HEK293 (cell line): ENCODE data around the gene AXIN1.

Experiments used
- GFI1B ChIP-seq: fragments of 450-650 bp; formaldehyde crosslinking; IDR thresholded peaks from 2 replicates; pipeline ENCODE4 v1.5.1; 2016; ENCODE audit warnings: missing biosample characterization, missing genetic modification characterization
- ZBTB8A ChIP-seq: fragments of 450-650 bp; formaldehyde crosslinking; IDR thresholded peaks from 2 replicates; pipeline ENCODE4 v1.5.1; 2016; ENCODE audit warnings: missing biosample characterization, missing genetic modification characterization
- ZNF274 ChIP-seq, 2 experiments: fragments of 200-500 bp in 1 of 2; fragments of 450-650 bp in 1 of 2; sonication (Bioruptor generic) in 1 of 2; formaldehyde crosslinking in 1 of 2; IDR thresholded peaks; 2 replicates each; pipeline versions ENCODE4 v1.5.1 to v1.6.1; 2014 to 2016; ENCODE audit warnings: borderline replicate concordance in 1 of 2, inconsistent platforms in 1 of 2, low read length in 1 of 2, missing biosample characterization in 1 of 2, missing genetic modification characterization in 1 of 2
- ZNF391 ChIP-seq: fragments of 450-650 bp; formaldehyde crosslinking; IDR thresholded peaks from 2 replicates; pipeline ENCODE4 v1.5.1; 2016; ENCODE audit warnings: low read depth, missing biosample characterization, missing genetic modification characterization, borderline replicate concordance
- ZNF558 ChIP-seq: fragments of 450-650 bp; formaldehyde crosslinking; IDR thresholded peaks from 2 replicates; pipeline ENCODE4 v1.5.1; 2016; ENCODE audit warnings: missing biosample characterization, missing genetic modification characterization
- ZNF561 ChIP-seq: fragments of 450-650 bp; IDR thresholded peaks from 2 replicates; pipeline ENCODE4 v1.5.1; 2018; ENCODE audit warnings: missing biosample characterization, missing genetic modification characterization, borderline replicate concordance
- TF ChIP-seq, protein P1 (sequence below): fragments of 450-650 bp; formaldehyde crosslinking; IDR thresholded peaks from 2 replicates; pipeline ENCODE4 v1.5.1; 2016; ENCODE audit warnings: missing biosample characterization, missing genetic modification characterization
- TF ChIP-seq, protein P2 (sequence below): fragments of 450-650 bp; formaldehyde crosslinking; IDR thresholded peaks from 2 replicates; pipeline ENCODE4 v1.5.1; 2016; ENCODE audit warnings: missing biosample characterization, missing genetic modification characterization
- TF ChIP-seq, protein P3 (sequence below): fragments of 450-650 bp; formaldehyde crosslinking; IDR thresholded peaks from 2 replicates; pipeline ENCODE4 v1.5.1; 2016; ENCODE audit warnings: missing biosample characterization, missing genetic modification characterization
- TF ChIP-seq, protein P4 (sequence below): fragments of 450-650 bp; formaldehyde crosslinking; IDR thresholded peaks from 2 replicates; pipeline ENCODE4 v1.5.1; 2016; ENCODE audit warnings: missing biosample characterization, missing genetic modification characterization
- TF ChIP-seq, protein P5 (sequence below): fragments of 450-650 bp; formaldehyde crosslinking; IDR thresholded peaks from 2 replicates; pipeline ENCODE4 v1.5.1; 2016; ENCODE audit warnings: missing biosample characterization, missing genetic modification characterization

DNA sequence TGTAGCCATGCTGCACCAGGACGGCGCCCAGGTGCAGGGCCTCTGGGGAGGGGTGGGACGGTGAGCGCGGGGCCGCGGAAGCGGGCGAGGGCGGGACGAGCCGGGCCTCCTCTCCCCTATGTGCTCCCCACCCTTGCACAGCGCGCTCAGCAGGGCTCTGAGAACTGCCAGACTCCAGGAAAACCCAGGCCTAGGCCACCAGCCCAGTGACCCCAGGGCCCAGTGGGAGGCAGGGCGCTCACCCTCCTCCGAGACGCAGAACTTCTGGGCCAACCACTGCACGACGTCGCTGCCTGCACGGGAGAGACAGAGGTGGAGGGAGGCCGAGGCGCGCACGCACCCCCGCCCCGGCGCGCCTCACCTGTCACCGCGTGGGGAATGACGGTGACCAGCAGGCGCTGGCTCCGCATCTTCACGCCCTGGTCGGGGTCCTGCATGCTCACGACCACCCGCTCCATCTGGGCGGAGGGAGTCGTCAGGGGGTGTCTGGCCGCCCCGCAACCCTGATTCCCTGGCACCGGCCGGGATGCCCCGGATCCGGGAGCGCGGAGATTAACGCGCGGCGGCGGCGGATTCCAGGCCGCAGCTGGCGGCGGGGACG lies 77.4 kb downstream of the AXIN1 start:
- TF ChIP-seq ZNF558 (tag by site-specific recombination) (no peak), ZNF274 (IDR thresholded peaks at IDR 0.05; ENCODE audit: low read length) (no peak), ZNF274 (tag by site-specific recombination; IDR thresholded peaks at IDR 0.05; ENCODE audit: borderline replicate concordance) (no peak), ZBTB8A (no peak), GFI1B (tag by site-specific recombination) (no peak), ZNF561 (no peak), ZNF391 (tag by site-specific recombination) (no peak)
- TF ChIP-seq, protein P1, sequence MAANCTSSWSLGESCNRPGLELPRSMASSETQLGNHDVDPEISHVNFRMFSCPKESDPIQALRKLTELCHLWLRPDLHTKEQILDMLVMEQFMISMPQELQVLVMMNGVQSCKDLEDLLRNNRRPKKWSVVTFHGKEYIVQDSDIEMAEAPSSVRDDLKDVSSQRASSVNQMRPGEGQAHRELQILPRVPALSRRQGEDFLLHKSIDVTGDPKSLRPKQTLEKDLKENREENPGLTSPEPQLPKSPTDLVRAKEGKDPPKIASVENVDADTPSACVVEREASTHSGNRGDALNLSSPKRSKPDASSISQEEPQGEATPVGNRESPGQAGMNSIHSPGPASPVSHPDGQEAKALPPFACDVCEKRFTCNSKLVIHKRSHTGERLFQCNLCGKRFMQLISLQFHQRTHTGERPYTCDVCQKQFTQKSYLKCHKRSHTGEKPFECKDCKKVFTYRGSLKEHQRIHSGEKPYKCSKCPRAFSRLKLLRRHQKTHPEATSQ: no peak
- TF ChIP-seq, protein P2, sequence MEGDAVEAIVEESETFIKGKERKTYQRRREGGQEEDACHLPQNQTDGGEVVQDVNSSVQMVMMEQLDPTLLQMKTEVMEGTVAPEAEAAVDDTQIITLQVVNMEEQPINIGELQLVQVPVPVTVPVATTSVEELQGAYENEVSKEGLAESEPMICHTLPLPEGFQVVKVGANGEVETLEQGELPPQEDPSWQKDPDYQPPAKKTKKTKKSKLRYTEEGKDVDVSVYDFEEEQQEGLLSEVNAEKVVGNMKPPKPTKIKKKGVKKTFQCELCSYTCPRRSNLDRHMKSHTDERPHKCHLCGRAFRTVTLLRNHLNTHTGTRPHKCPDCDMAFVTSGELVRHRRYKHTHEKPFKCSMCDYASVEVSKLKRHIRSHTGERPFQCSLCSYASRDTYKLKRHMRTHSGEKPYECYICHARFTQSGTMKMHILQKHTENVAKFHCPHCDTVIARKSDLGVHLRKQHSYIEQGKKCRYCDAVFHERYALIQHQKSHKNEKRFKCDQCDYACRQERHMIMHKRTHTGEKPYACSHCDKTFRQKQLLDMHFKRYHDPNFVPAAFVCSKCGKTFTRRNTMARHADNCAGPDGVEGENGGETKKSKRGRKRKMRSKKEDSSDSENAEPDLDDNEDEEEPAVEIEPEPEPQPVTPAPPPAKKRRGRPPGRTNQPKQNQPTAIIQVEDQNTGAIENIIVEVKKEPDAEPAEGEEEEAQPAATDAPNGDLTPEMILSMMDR (tag by site-specific recombination): no peak
- TF ChIP-seq, protein P3, sequence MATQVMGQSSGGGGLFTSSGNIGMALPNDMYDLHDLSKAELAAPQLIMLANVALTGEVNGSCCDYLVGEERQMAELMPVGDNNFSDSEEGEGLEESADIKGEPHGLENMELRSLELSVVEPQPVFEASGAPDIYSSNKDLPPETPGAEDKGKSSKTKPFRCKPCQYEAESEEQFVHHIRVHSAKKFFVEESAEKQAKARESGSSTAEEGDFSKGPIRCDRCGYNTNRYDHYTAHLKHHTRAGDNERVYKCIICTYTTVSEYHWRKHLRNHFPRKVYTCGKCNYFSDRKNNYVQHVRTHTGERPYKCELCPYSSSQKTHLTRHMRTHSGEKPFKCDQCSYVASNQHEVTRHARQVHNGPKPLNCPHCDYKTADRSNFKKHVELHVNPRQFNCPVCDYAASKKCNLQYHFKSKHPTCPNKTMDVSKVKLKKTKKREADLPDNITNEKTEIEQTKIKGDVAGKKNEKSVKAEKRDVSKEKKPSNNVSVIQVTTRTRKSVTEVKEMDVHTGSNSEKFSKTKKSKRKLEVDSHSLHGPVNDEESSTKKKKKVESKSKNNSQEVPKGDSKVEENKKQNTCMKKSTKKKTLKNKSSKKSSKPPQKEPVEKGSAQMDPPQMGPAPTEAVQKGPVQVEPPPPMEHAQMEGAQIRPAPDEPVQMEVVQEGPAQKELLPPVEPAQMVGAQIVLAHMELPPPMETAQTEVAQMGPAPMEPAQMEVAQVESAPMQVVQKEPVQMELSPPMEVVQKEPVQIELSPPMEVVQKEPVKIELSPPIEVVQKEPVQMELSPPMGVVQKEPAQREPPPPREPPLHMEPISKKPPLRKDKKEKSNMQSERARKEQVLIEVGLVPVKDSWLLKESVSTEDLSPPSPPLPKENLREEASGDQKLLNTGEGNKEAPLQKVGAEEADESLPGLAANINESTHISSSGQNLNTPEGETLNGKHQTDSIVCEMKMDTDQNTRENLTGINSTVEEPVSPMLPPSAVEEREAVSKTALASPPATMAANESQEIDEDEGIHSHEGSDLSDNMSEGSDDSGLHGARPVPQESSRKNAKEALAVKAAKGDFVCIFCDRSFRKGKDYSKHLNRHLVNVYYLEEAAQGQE: no peak
- TF ChIP-seq, protein P4, sequence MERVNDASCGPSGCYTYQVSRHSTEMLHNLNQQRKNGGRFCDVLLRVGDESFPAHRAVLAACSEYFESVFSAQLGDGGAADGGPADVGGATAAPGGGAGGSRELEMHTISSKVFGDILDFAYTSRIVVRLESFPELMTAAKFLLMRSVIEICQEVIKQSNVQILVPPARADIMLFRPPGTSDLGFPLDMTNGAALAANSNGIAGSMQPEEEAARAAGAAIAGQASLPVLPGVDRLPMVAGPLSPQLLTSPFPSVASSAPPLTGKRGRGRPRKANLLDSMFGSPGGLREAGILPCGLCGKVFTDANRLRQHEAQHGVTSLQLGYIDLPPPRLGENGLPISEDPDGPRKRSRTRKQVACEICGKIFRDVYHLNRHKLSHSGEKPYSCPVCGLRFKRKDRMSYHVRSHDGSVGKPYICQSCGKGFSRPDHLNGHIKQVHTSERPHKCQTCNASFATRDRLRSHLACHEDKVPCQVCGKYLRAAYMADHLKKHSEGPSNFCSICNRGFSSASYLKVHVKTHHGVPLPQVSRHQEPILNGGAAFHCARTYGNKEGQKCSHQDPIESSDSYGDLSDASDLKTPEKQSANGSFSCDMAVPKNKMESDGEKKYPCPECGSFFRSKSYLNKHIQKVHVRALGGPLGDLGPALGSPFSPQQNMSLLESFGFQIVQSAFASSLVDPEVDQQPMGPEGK (tag by site-specific recombination): no peak
- TF ChIP-seq, protein P5, sequence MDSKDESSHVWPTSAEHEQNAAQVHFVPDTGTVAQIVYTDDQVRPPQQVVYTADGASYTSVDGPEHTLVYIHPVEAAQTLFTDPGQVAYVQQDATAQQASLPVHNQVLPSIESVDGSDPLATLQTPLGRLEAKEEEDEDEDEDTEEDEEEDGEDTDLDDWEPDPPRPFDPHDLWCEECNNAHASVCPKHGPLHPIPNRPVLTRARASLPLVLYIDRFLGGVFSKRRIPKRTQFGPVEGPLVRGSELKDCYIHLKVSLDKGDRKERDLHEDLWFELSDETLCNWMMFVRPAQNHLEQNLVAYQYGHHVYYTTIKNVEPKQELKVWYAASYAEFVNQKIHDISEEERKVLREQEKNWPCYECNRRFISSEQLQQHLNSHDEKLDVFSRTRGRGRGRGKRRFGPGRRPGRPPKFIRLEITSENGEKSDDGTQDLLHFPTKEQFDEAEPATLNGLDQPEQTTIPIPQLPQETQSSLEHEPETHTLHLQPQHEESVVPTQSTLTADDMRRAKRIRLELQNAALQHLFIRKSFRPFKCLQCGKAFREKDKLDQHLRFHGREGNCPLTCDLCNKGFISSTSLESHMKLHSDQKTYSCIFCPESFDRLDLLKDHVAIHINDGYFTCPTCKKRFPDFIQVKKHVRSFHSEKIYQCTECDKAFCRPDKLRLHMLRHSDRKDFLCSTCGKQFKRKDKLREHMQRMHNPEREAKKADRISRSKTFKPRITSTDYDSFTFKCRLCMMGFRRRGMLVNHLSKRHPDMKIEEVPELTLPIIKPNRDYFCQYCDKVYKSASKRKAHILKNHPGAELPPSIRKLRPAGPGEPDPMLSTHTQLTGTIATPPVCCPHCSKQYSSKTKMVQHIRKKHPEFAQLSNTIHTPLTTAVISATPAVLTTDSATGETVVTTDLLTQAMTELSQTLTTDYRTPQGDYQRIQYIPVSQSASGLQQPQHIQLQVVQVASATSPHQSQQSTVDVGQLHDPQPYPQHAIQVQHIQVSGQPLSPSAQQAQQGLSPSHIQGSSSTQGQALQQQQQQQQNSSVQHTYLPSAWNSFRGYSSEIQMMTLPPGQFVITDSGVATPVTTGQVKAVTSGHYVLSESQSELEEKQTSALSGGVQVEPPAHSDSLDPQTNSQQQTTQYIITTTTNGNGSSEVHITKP (tag by site-specific recombination): no peak
